ENCODE data around the gene ZNF439. TPM values are rescaled to one million over a fixed set of nuclear protein-coding genes. Genes with fewer than 3 reads are reported as not detected.
A peak's percentile ranks its signal among the peaks of the same experiment; 100 is the strongest.
"Not testable (repeated sequence)": the region's sequence is repeated elsewhere in the genome, so short reads cannot be mapped to it uniquely, and the experiment has no call there.

ZNF439 gene
- total and polyA plus RNA-seq, 2 donors (not counting 1 experiment from before 2014, with no cell fraction given) = 19.7 to 48.6 TPM

DNA sequence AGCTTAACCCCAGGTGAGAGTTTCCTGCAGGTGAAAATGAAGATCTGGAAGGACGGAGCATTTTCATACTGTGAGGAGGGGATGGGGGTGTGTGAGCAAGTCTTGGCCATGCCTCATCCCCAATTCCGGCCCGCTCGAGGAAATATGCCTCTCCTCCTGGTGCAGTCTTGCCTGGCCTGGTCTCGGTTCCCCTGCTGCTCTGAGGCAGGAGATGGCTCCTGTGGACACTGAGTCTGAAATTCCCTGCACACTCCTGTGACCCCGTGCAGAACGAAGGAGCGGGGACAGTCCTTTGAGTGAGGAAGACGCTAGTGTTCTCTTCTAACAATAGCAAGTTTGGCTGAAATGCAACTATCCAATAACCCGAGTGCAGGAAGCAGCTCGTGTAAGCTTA, 329 bp upstream of the ZNF439 start:
- Mint-ChIP-seq H3K4me3 (peak overlapping the region; percentile 90), H3K27me3 (no peaks in the 10 kb centered on the region), H3K27ac (peak overlapping the region; percentile 96), H3K9me3 (ENCODE audit: insufficient read depth) (no peaks in the 10 kb centered on the region), H3K4me1 (peaks cover 29% of the 10 kb centered on the region)
- Histone ChIP-seq H3K27ac (ENCODE audit: low read length in 2 of 2) (peak overlapping the region; percentile 45 to 72), H3K9me3 (ENCODE audit: control extremely low read depth in 1 of 3, control insufficient read depth in 2 of 3, insufficient read depth in 1 of 3, low read length in 2 of 3) (peaks cover 0 to 5% (median 0%) of the 10 kb centered on the region in 3 donors), H4K20me1 (ENCODE audit: control insufficient read depth, insufficient read depth, low read length, poor library complexity, severe bottlenecking) (peaks cover 38% of the 10 kb centered on the region), H3K79me2 (ENCODE audit: control insufficient read depth, insufficient read depth, low read length) (peaks cover 35% of the 10 kb centered on the region), H3K4me3 (ENCODE audit: control extremely low read depth in 1 of 5, extremely low read depth in 1 of 5, insufficient read depth in 1 of 5, low read depth in 2 of 5, low read length in 4 of 5) (peak overlapping the region in 4 of 5 experiments; percentile 79 to 85 (median 83)), H2AFZ (ENCODE audit: insufficient read depth, low read depth, low read length, poor library complexity, severe bottlenecking) (peak overlapping the region; percentile 86), H3K4me1 (ENCODE audit: control insufficient read depth in 2 of 2, insufficient read depth in 2 of 2, low read length in 2 of 2) (peaks cover 20 to 24% of the 10 kb centered on the region in 2 donors), H3K36me3 (replicated peaks in 1 of 2; ENCODE audit: control extremely low read depth in 1 of 2, control insufficient read depth in 1 of 2, extremely low read depth in 1 of 2, insufficient read depth in 2 of 2, low read length in 1 of 2) (peaks cover 2 to 15% of the 10 kb centered on the region in 2 experiments), H3K27me3 (replicated peaks in 1 of 4; ENCODE audit: control extremely low read depth in 1 of 4, control insufficient read depth in 3 of 4, insufficient read depth in 4 of 4, low read length in 3 of 4) (no peaks in the 10 kb centered on the region), H3K4me2 (replicated peaks; ENCODE audit: low read depth, low read length, poor library complexity, severe bottlenecking) (peak overlapping the region; percentile 84), H3K9ac (ENCODE audit: low read length) (peak overlapping the region; percentile 85)
- intact Hi-C loops (cut with micrococcal nuclease) = loop anchor here (1.0 to 2.0 kb wide), 5 partner anchors 34 to 314 kb away; partner anchors contain the start of genes ZNF440, ZNF441, ZNF491 and ZNF700
- ATAC-seq (ENCODE audit: low read depth) (no peak), DNase-seq (no peak)
- WGBS (ENCODE audit: insufficient coverage) = 37% methylated on average over 10 of the region's 11 CpGs
- ChIA-PET POLR2A (interaction anchor here (0.6 to 1.0 kb wide), 3 partner anchors 76 to 1476 kb away, joined by 3 to 4 read pairs (median 3); partner anchors contain the start of gene ZNF763), CTCF (interaction anchor here (1.1 to 1.7 kb wide), 8 partner anchors 14 to 293 kb away, joined by 3 to 6 read pairs (median 3); partner anchors contain the start of genes ZNF20 and ZNF491)
- TF ChIP-seq, protein P1, sequence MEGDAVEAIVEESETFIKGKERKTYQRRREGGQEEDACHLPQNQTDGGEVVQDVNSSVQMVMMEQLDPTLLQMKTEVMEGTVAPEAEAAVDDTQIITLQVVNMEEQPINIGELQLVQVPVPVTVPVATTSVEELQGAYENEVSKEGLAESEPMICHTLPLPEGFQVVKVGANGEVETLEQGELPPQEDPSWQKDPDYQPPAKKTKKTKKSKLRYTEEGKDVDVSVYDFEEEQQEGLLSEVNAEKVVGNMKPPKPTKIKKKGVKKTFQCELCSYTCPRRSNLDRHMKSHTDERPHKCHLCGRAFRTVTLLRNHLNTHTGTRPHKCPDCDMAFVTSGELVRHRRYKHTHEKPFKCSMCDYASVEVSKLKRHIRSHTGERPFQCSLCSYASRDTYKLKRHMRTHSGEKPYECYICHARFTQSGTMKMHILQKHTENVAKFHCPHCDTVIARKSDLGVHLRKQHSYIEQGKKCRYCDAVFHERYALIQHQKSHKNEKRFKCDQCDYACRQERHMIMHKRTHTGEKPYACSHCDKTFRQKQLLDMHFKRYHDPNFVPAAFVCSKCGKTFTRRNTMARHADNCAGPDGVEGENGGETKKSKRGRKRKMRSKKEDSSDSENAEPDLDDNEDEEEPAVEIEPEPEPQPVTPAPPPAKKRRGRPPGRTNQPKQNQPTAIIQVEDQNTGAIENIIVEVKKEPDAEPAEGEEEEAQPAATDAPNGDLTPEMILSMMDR (IDR thresholded peaks at IDR 0.05) = no peak
- TF ChIP-seq EZH2 (IDR thresholded peaks at IDR 0.05; ENCODE audit: borderline replicate concordance, insufficient read depth, low read depth, low read length, poor library complexity, severe bottlenecking) = no peak

- POLR2A ChIA-PET; CTCF ChIA-PET; DNase-seq; H3K4me3 ChIP-seq (ENCODE audit: control extremely low read depth in 1 of 5, extremely low read depth in 1 of 5, insufficient read depth in 1 of 5, low read depth in 2 of 5, low read length in 4 of 5); intact Hi-C loops (cut with micrococcal nuclease); H3K9me3 ChIP-seq (ENCODE audit: control extremely low read depth in 1 of 3, control insufficient read depth in 2 of 3, insufficient read depth in 1 of 3, low read length in 2 of 3); H3K4me3 Mint-ChIP-seq; H2AFZ ChIP-seq (ENCODE audit: insufficient read depth, low read depth, low read length, poor library complexity, severe bottlenecking); H3K27me3 Mint-ChIP-seq; H3K9ac ChIP-seq (ENCODE audit: low read length); H3K4me2 ChIP-seq (replicated peaks; ENCODE audit: low read depth, low read length, poor library complexity, severe bottlenecking); H3K9me3 Mint-ChIP-seq (ENCODE audit: insufficient read depth); ATAC-seq (ENCODE audit: low read depth); H3K27me3 ChIP-seq (replicated peaks in 1 of 4; ENCODE audit: control extremely low read depth in 1 of 4, control insufficient read depth in 3 of 4, insufficient read depth in 4 of 4, low read length in 3 of 4): not testable (repeated sequence)
- Mint-ChIP-seq H3K4me1 (peaks cover 34% of the 10 kb centered on the region), H3K27ac (peak overlapping the region; percentile 6)
- Histone ChIP-seq H3K4me1 (ENCODE audit: control insufficient read depth in 2 of 2, insufficient read depth in 2 of 2, low read length in 2 of 2) (peaks cover 20 to 24% of the 10 kb centered on the region in 2 donors), H3K27ac (ENCODE audit: low read length in 2 of 2) (peak overlapping the region in 1 of 2 donors; percentile 71), H3K79me2 (ENCODE audit: control insufficient read depth, insufficient read depth, low read length) (peaks cover 56% of the 10 kb centered on the region), H3K36me3 (replicated peaks in 1 of 2; ENCODE audit: control extremely low read depth in 1 of 2, control insufficient read depth in 1 of 2, extremely low read depth in 1 of 2, insufficient read depth in 2 of 2, low read length in 1 of 2) (peaks cover 3 to 22% of the 10 kb centered on the region in 2 experiments), H4K20me1 (ENCODE audit: control insufficient read depth, insufficient read depth, low read length, poor library complexity, severe bottlenecking) (peaks cover 55% of the 10 kb centered on the region)
- 79% methylated on average over 2 of the region's 4 CpGs for WGBS (ENCODE audit: insufficient coverage)
Measured at GRCh38 chr19:11850289-11850688, 1.8 kb downstream of the ZNF439 start.
